HG02763 (cell line): ENCODE data around the gene PLPP3.

Source experiments
- ATAC-seq: cut with Tn5 transposase; IDR thresholded peaks from one replicate; pipeline ENCODE4 v1.9.1; 2021; ENCODE audit warnings: mild to moderate bottlenecking, moderate library complexity; ENCODE audit not compliant: unreplicated experiment

The PLPP3 gene

DNA sequence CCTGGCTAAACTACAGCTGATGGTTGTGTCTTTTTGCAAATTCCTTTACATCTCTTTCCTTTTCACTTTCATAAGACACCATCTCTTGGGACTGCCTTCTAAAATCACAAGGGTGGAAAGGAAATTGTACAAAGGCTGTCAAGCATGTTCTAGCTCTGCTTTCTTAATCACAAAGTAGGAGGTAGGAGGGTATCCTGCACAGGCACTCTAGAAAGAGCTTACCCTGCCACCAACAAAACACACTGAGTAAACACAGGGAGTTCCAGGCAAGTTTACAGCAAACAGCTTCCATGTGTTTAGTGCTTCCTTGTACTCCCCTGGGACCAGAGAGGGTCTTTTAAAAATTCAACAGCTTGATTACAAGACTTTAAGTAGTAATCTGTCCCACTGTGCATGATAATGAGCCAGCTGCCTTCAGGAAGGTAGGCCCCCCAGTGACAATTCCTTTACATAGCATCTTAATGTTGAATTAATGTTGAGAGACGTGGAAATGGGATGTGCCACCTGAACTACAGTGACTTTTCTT lies 2.4 kb downstream of the PLPP3 start:
- ATAC-seq: no peak

GRCh38 chr1:56575865-56576264 lies 3.5 kb downstream of the PLPP3 start:
- no peak for ATAC-seq

DNA sequence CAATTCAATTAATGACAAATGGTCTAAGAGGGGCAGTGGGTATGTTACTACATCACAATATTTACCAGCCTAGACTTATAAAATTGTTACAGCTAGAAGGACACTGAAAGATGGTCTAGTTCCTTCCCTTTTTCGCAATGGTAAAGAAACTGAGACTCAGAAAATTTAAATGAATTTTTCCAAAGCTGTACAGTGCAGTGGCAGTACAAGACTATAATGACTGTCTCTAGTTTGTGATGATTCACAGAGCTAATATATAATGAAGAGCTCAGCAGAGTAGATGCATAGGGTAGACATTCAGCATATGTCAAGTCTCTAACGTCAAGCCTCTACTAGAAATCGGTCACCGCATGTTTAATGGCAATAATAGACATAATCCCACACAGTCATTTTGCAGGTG lies 4.6 kb downstream of the PLPP3 start:
- no peak for ATAC-seq

- no peak for ATAC-seq
Measured at GRCh38 chr1:56573311-56573710, 6.1 kb downstream of the PLPP3 start.

- ATAC-seq: no peak
Measured at GRCh38 chr1:56572334-56573050, 6.9 kb downstream of the PLPP3 start.

- no peak for ATAC-seq
Measured at GRCh38 chr1:56571448-56571847, 7.9 kb downstream of the PLPP3 start.

DNA sequence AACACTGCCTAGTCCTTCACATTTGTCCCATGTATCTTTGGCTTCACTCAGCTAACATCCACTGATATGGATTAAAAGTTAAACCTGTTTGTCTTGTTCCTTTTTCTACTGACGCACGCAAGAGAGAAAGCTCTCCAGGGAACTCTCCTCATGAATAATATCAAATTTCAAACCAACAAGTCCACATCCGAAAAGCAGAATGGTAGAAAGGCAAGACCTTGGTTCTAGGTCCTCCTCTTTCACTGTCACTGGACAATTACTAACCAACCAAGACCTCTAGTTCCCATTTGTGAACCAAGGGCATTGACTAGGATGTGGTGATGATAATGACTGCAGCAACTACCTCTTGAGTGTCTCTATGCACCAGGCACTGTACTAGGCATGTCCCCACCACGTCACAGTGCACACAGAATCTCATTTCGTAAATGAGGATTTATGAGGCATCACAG lies 8.4 kb downstream of the PLPP3 start:
- ATAC-seq: no peak

GRCh38 chr1:56569661-56570060 lies 9.7 kb downstream of the PLPP3 start:
- ATAC-seq: no peak

DNA sequence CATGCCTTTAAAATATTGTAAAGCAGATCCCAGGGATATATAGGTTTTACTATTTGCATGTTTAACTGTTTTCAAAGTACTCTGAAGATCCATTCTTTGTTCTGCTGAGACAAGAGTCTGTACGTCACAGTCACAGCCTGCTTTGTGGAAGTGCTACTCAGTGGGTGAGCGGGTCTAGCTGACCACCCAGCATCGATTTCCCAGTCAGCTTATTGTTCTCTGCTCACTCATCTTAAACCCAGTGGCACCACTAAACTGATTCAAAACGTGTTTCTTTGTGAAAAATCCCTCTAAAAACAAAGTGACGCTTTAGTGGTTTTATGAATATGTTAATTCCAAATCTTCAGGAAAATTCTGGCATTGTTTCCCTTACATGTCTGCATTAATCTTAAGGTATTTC lies 12.4 kb downstream of the PLPP3 start:
- ATAC-seq: no peak

- ATAC-seq: no peak
Measured at GRCh38 chr1:56566061-56566744, 13.2 kb downstream of the PLPP3 start.

DNA sequence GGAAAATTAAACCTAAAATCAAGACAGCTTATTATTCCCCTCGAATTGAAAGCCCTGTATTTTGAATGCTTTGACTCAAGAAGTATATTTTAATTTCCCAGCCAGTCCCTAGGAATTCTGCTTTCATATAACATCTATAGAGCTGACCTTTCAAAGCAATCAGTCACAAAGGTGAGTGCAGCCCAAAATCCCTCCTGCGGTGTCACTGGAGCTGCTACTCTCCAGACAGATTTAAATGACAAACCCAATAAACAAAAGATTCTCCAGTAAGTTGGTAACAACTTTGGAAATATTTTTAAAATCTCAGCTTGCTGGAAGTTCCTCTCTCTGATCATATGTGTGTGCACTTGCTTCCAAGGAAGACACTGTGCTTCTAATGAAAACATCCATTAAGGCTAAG lies 14.7 kb downstream of the PLPP3 start:
- no peak for ATAC-seq

DNA sequence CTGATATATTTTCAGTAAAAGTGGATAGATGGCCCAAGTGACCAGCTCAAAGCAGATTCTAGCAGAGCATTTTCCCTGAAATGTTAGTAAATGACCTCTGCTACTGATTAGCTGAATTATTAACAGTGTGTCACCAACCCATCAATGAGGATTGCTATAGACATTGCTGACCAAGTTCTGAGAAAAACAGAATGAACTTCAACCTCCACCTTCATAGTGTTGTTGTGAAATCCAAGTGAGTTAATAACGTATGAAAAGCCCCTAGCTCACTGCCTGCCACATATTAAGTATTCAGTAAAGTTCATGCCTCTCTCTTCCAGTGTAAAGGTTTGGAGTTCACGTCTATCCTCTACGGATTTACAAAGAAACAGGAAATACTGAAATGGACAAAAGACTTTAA lies 15.8 kb downstream of the PLPP3 start:
- ATAC-seq: no peak

GRCh38 chr1:56562891-56563452 lies 16.4 kb downstream of the PLPP3 start:
- no peak for ATAC-seq

- ATAC-seq: no peak
Measured at GRCh38 chr1:56561227-56562019, 17.9 kb downstream of the PLPP3 start.

- ATAC-seq: no peak
Measured at GRCh38 chr1:56557746-56558145, 21.6 kb downstream of the PLPP3 start.

GRCh38 chr1:56555448-56555847 lies 23.9 kb downstream of the PLPP3 start:
- no peak for ATAC-seq

DNA sequence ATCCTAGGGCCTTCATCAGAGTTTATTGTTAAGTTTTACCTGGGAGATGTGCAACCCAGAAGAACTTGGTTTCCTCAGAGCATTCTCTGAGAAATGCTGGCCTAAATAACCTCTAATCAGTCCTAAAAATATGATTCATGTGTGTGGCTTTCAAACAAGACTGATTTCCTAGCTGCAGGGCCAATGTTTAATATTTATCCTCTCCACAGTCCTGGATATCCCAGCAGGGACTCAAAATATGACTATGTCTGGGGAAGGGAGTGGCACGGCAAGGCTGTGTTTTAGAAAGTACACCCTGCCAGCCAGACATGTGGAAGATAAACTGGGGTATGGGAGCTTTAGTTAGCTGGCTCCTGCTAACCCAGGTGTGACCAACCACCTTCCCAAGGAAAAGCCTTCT lies 26.3 kb downstream of the PLPP3 start:
- no peak for ATAC-seq

GRCh38 chr1:56552349-56552748 lies 27.0 kb downstream of the PLPP3 start:
- ATAC-seq: no peak

GRCh38 chr1:56551691-56552090 lies 27.7 kb downstream of the PLPP3 start:
- ATAC-seq: no peak

DNA sequence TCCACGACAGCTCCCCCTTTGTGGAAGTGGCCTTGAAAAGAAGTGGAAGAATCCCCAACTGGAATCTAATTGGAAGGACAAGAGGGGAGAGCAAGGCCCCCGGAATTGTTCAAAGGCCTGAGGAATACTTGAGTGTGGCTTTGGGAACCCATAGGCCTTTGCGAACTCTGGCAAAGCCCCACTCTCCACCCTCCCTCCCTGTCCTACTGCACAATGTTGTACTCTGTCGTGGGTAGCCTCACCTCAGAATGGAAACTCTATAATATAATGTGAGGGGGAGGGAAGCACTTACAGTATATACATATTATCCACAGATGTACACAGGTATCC lies 28.5 kb downstream of the PLPP3 start:
- ATAC-seq: no peak

- no peak for ATAC-seq
Measured at GRCh38 chr1:56550138-56550858, 29.1 kb downstream of the PLPP3 start.
